Upper lobe of left lung (tissue), 4 donors: ENCODE results near the gene AQP11.

Experiments
- POLR2A ChIP-seq, 4 donors: fragments of 450-650 bp; IDR thresholded peaks; one replicate each; pipeline ENCODE4 v1.5.1; 2016 to 2017; ENCODE audit warnings: antibody characterized with exemption in 4 of 4, mild to moderate bottlenecking in 2 of 4
- TF ChIP-seq, protein P1 (sequence below), 6 experiments: fragments of 450-650 bp in 4 of 6; fragments of 200-600 bp in 2 of 6; sonication (generic) in 2 of 6; IDR thresholded peaks; one replicate each; pipeline ENCODE4 v1.5.1; 2016 to 2019; ENCODE audit warnings: antibody characterized with exemption in 6 of 6

DNA sequence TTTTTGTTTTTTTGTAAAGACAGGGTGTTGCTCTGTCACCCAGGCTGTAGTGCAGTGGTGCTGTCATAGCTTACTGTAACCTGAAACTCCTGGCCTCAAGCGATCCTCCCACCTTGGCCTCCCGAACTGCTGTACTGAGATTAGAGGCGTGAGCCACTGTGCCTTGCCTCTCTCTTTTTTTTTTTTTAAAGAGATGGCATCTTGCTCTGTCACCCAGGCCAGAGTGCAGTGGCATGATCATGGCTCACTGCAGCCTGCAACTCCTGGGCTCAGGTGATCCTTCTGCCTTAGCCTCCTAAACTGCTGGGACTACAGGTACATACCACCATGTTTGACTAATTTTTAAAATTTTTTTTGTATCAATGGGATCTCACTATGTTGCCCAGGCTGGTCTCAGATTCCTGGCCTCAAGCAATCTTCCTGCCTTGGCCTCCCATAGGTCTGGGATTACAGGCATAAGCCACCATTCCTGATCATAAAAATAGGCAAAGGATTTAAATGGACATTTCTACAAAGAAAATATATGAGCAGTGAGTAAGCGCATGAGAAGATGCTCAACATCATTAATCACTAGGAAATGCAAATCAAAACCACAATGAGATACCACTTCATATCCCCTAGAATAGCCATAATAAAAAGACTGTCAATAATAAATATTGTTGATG lies 65.1 kb downstream of the AQP11 start:
- TF ChIP-seq POLR2A (IDR thresholded peaks at IDR 0.05): no peak
- TF ChIP-seq, protein P1, sequence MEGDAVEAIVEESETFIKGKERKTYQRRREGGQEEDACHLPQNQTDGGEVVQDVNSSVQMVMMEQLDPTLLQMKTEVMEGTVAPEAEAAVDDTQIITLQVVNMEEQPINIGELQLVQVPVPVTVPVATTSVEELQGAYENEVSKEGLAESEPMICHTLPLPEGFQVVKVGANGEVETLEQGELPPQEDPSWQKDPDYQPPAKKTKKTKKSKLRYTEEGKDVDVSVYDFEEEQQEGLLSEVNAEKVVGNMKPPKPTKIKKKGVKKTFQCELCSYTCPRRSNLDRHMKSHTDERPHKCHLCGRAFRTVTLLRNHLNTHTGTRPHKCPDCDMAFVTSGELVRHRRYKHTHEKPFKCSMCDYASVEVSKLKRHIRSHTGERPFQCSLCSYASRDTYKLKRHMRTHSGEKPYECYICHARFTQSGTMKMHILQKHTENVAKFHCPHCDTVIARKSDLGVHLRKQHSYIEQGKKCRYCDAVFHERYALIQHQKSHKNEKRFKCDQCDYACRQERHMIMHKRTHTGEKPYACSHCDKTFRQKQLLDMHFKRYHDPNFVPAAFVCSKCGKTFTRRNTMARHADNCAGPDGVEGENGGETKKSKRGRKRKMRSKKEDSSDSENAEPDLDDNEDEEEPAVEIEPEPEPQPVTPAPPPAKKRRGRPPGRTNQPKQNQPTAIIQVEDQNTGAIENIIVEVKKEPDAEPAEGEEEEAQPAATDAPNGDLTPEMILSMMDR (IDR thresholded peaks at IDR 0.05): no peak
